BE2C (cell line): ENCODE results near the gene NDST1.

Experiments
- DNase-seq: peaks from one replicate; pipeline ENCODE4 v3.0.0-alpha.2; 2020
- H3K27me3 ChIP-seq: fragments of 250-450 bp; sonication (Bioruptor Pico); 2 replicates; pipeline ENCODE4 v1.5.1; 2020; ENCODE audit warnings: mild to moderate bottlenecking
- H3K36me3 ChIP-seq: fragments of 250-450 bp; sonication (Bioruptor Pico); 2 replicates; pipeline ENCODE4 v1.5.1; 2020; ENCODE audit warnings: mild to moderate bottlenecking
- H3K4me1 ChIP-seq: fragments of 250-450 bp; sonication (Bioruptor Pico); 2 replicates; pipeline ENCODE4 v1.5.1; 2020
- H3K4me3 ChIP-seq: 2 replicates; pipeline ENCODE4 v1.5.1; 2011; ENCODE audit warnings: low read depth, low read length
- H3K9me3 ChIP-seq: fragments of 250-450 bp; sonication (Bioruptor Pico); 2 replicates; pipeline ENCODE4 v1.5.1; 2020
- CTCF ChIP-seq: IDR thresholded peaks from 2 replicates; pipeline ENCODE4 v1.5.1; 2012; ENCODE audit warnings: mild to moderate bottlenecking, low read depth, low read length

NDST1 gene

GRCh38 chr5:150584556-150585335 is 76.8 kb downstream of the NDST1 start:
- no peaks in the 10 kb centered on the region for H3K27me3 ChIP-seq
- H3K4me1 ChIP-seq: peaks cover 13% of the 10 kb centered on the region
- no peak for DNase-seq

GRCh38 chr5:150585781-150586341 is 77.9 kb downstream of the NDST1 start:
- H3K27me3 ChIP-seq: no peaks in the 10 kb centered on the region
- no peak for DNase-seq
- peaks cover 24% of the 10 kb centered on the region for H3K4me1 ChIP-seq
- H3K36me3 ChIP-seq: no peaks in the 10 kb centered on the region
- no peak overlapping the region for H3K4me3 ChIP-seq
- no peaks in the 10 kb centered on the region for H3K9me3 ChIP-seq
- no peak for TF ChIP-seq CTCF

More at GRCh38 chr5:150584556-150585335, 76.8 kb downstream of the NDST1 start:
- no peak for TF ChIP-seq CTCF
- no peak overlapping the region for H3K4me3 ChIP-seq
- H3K9me3 ChIP-seq: no peaks in the 10 kb centered on the region
- H3K36me3 ChIP-seq: no peaks in the 10 kb centered on the region

- no peak for TF ChIP-seq CTCF
- no peaks in the 10 kb centered on the region for H3K36me3 ChIP-seq
- H3K27me3 ChIP-seq: no peaks in the 10 kb centered on the region
- no peak overlapping the region for H3K4me3 ChIP-seq
- H3K9me3 ChIP-seq: no peaks in the 10 kb centered on the region
- H3K4me1 ChIP-seq: peaks cover 30% of the 10 kb centered on the region
- no peak for DNase-seq
These were observed 79.1 kb downstream of the NDST1 start for GRCh38 chr5:150587016-150587415.

GRCh38 chr5:150587856-150588595 is 80.1 kb downstream of the NDST1 start:
- Histone ChIP-seq H3K36me3 (no peaks in the 10 kb centered on the region), H3K4me1 (peaks cover 24% of the 10 kb centered on the region), H3K4me3 (no peak overlapping the region), H3K27me3 (no peaks in the 10 kb centered on the region), H3K9me3 (no peaks in the 10 kb centered on the region)
- no peak for DNase-seq
- TF ChIP-seq CTCF: no peak

- no peak for DNase-seq
- Histone ChIP-seq H3K36me3 (no peaks in the 10 kb centered on the region), H3K9me3 (no peaks in the 10 kb centered on the region), H3K4me3 (no peak overlapping the region), H3K27me3 (no peaks in the 10 kb centered on the region), H3K4me1 (peaks cover 24% of the 10 kb centered on the region)
- no peak for TF ChIP-seq CTCF
These were observed 80.6 kb downstream of the NDST1 start for GRCh38 chr5:150588596-150588890.
